ENCODE data around the gene KIF16B. TPM values are rescaled to one million over a fixed set of nuclear protein-coding genes. Genes with fewer than 3 reads are reported as not detected.

Gene KIF16B
- total and polyA plus RNA-seq, 2 experiments from 2014 or later: 9.3 to 21.8 TPM

DNA sequence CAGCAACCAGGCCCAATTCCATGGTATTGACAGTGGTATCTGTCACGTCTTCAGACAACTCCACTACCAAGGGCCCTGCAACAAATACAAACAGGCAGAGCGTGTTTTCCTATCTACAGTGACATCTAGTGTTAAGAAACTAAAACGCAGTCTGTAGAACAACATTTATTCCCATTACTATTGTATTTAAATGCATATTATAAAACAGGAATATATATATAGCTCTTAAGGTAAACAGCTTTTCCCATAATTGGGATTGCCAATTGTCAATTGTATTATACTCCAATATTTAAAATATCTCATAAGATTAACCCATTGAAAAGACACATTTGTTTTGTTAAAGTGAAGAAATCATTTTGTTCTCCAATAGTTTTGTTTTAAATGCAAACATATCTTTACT, 97.2 kb downstream of the KIF16B start:
- Histone ChIP-seq H3K9me2 (replicated peaks; ENCODE audit: insufficient read depth) (no peaks in the 10 kb centered on the region), H3K4me1 (ENCODE audit: insufficient read depth) (peaks cover 33% of the 10 kb centered on the region), H3K4me2 (peak overlapping the region; percentile 30), H3K27ac (no peak overlapping the region), H3K9me3 (ENCODE audit: low read depth) (no peaks in the 10 kb centered on the region), H3K27me3 (no peaks in the 10 kb centered on the region), H3K79me2 (no peaks in the 10 kb centered on the region), H3K4me3 (no peak overlapping the region), H2AFZ (no peak overlapping the region), H3K36me3 (replicated peaks; ENCODE audit: insufficient read depth, low read depth) (no peaks in the 10 kb centered on the region), H4K20me1 (ENCODE audit: insufficient read depth, poor library complexity, severe bottlenecking) (no peaks in the 10 kb centered on the region)
- DNase-seq (ENCODE audit: low spot score): peak; percentile 61
- 8% methylated on average over 3 of the region's 3 CpGs for WGBS (ENCODE audit: low lambda C conversion rate, missing lambda C conversion rate)
- peak; percentile 73 for TF ChIP-seq CTCF (IDR thresholded peaks at IDR 0.05; ENCODE audit: poor library complexity)
- no peak for TF ChIP-seq EZH2phosphoT487 (IDR thresholded peaks at IDR 0.05; ENCODE audit: low read depth, severe bottlenecking, unreplicated experiment)
- no peak for TF ChIP-seq EZH2 (IDR thresholded peaks at IDR 0.05; ENCODE audit: borderline replicate concordance)

- no peak overlapping the region for H2AFZ ChIP-seq
- DNase-seq (ENCODE audit: low spot score): peak; percentile 49
These were observed 98.0 kb downstream of the KIF16B start for GRCh38 chr20:16475225-16475624.

GRCh38 chr20:16474363-16474762, 98.9 kb downstream of the KIF16B start:
- no peaks in the 10 kb centered on the region for H3K9me2 ChIP-seq (replicated peaks; ENCODE audit: insufficient read depth)
- no peaks in the 10 kb centered on the region for H3K9me3 ChIP-seq (ENCODE audit: low read depth)
- TF ChIP-seq EZH2 (IDR thresholded peaks at IDR 0.05; ENCODE audit: borderline replicate concordance) (no peak), EZH2phosphoT487 (IDR thresholded peaks at IDR 0.05; ENCODE audit: low read depth, severe bottlenecking, unreplicated experiment) (no peak), CTCF (IDR thresholded peaks at IDR 0.05; ENCODE audit: poor library complexity) (no peak)
- no peaks in the 10 kb centered on the region for H3K27me3 ChIP-seq
- 100% methylated on average over 2 of the region's 2 CpGs for WGBS (ENCODE audit: low lambda C conversion rate, missing lambda C conversion rate)
- H4K20me1 ChIP-seq (ENCODE audit: insufficient read depth, poor library complexity, severe bottlenecking): no peaks in the 10 kb centered on the region
- H3K4me1 ChIP-seq (ENCODE audit: insufficient read depth): peaks cover 33% of the 10 kb centered on the region
- DNase-seq (ENCODE audit: low spot score): no peak
- no peak overlapping the region for H2AFZ ChIP-seq
- H3K79me2 ChIP-seq: no peaks in the 10 kb centered on the region
- H3K36me3 ChIP-seq (replicated peaks; ENCODE audit: insufficient read depth, low read depth): no peaks in the 10 kb centered on the region
- H3K4me2 ChIP-seq: no peak overlapping the region
- H3K4me3 ChIP-seq: no peak overlapping the region
- peak overlapping the region; percentile 38 for H3K27ac ChIP-seq

More at GRCh38 chr20:16475225-16475624, 98.0 kb downstream of the KIF16B start:
- Histone ChIP-seq H3K27me3 (no peaks in the 10 kb centered on the region), H3K27ac (peak overlapping the region; percentile 38), H4K20me1 (ENCODE audit: insufficient read depth, poor library complexity, severe bottlenecking) (no peaks in the 10 kb centered on the region), H3K4me2 (peak overlapping the region; percentile 30), H3K4me3 (no peak overlapping the region), H3K4me1 (ENCODE audit: insufficient read depth) (peaks cover 33% of the 10 kb centered on the region), H3K9me3 (ENCODE audit: low read depth) (no peaks in the 10 kb centered on the region), H3K9me2 (replicated peaks; ENCODE audit: insufficient read depth) (no peaks in the 10 kb centered on the region), H3K36me3 (replicated peaks; ENCODE audit: insufficient read depth, low read depth) (no peaks in the 10 kb centered on the region), H3K79me2 (no peaks in the 10 kb centered on the region)
- TF ChIP-seq EZH2phosphoT487 (IDR thresholded peaks at IDR 0.05; ENCODE audit: low read depth, severe bottlenecking, unreplicated experiment): no peak
- TF ChIP-seq EZH2 (IDR thresholded peaks at IDR 0.05; ENCODE audit: borderline replicate concordance): no peak
- TF ChIP-seq CTCF (IDR thresholded peaks at IDR 0.05; ENCODE audit: poor library complexity): no peak
- WGBS (ENCODE audit: low lambda C conversion rate, missing lambda C conversion rate): 29% methylated on average over 6 of the region's 6 CpGs

Data from hepatocyte (in vitro differentiated cells).